Endodermal cell (in vitro differentiated cells): ENCODE measurements around the gene AGRN. TPM values are rescaled to one million over a fixed set of nuclear protein-coding genes. Genes with fewer than 3 reads are reported as not detected.

Source experiments
- DNase-seq: peaks from one replicate; pipeline ENCODE4 v3.0.0-alpha.2; 2017
- H3K27ac ChIP-seq: 2 replicates; pipeline ENCODE4 v1.5.1; 2013; ENCODE audit warnings: mild to moderate bottlenecking, low read depth, low read length, moderate library complexity
- H3K27me3 ChIP-seq: 2 replicates; pipeline ENCODE4 v1.6.1; 2013; ENCODE audit warnings: mild to moderate bottlenecking, low read length, moderate library complexity; ENCODE audit not compliant: insufficient read depth, control insufficient read depth, poor library complexity, severe bottlenecking
- H3K36me3 ChIP-seq: 2 replicates; pipeline ENCODE4 v1.7.0; 2013; ENCODE audit warnings: mild to moderate bottlenecking, low read length, moderate library complexity; ENCODE audit not compliant: control insufficient read depth, insufficient read depth
- H3K4me1 ChIP-seq: one replicate; pipeline ENCODE4 v1.7.0; 2013; ENCODE audit warnings: low read length; ENCODE audit not compliant: control insufficient read depth, insufficient read depth
- H3K4me3 ChIP-seq: 2 replicates; pipeline ENCODE4 v1.5.1; 2013; ENCODE audit warnings: mild to moderate bottlenecking, low read length, moderate library complexity
- H3K9ac ChIP-seq: 2 replicates; pipeline ENCODE4 v1.6.1; 2013; ENCODE audit warnings: mild to moderate bottlenecking, low read length, moderate library complexity; ENCODE audit not compliant: poor library complexity, severe bottlenecking; ENCODE audit errors: extremely low read depth
- H3K9me3 ChIP-seq: 2 replicates; pipeline ENCODE4 v1.6.1; 2013; ENCODE audit warnings: mild to moderate bottlenecking, low read length, moderate library complexity; ENCODE audit not compliant: control insufficient read depth
- H3K27ac Mint-ChIP-seq: 2 replicates; pipeline ENCODE4 v1.8.0; 2020; ENCODE audit warnings: mixed read lengths
- H3K27me3 Mint-ChIP-seq: 2 replicates; pipeline ENCODE4 v1.8.0; 2021; ENCODE audit warnings: mild to moderate bottlenecking, mixed read lengths; ENCODE audit not compliant: insufficient read depth
- H3K36me3 Mint-ChIP-seq: 2 replicates; pipeline ENCODE4 v1.8.0; 2020; ENCODE audit warnings: low read depth, mixed read lengths
- H3K4me1 Mint-ChIP-seq: 2 replicates; pipeline ENCODE4 v1.8.0; 2020; ENCODE audit warnings: mixed read lengths
- H3K4me3 Mint-ChIP-seq: 2 replicates; pipeline ENCODE4 v1.8.0; 2020; ENCODE audit warnings: mild to moderate bottlenecking, moderate library complexity, mixed read lengths
- H3K9me3 Mint-ChIP-seq: 2 replicates; pipeline ENCODE4 v1.8.0; 2020; ENCODE audit warnings: mild to moderate bottlenecking, mixed read lengths
- WGBS, 2 experiments: methylation state at CpG; one replicate each; pipeline versions ENCODE4 v1.1.5 to v1.1.7; 2013; ENCODE audit warnings: missing lambda C conversion rate in 2 of 2, mixed read lengths in 1 of 2; ENCODE audit not compliant: insufficient coverage in 1 of 2, insufficient read length in 1 of 2; 5-methylcytosine and 5-hydroxymethylcytosine counted together
- total RNA-seq, 2 donors: library from RNA; stranded (reverse); fragmentation: NEBNext Ultra II Directional in 1 of 2; extraction: Animal tissue kit (Norgen Biotek cat#: 25700) in 1 of 2; gene quantifications; 2 replicates in 1 of 2; 3 replicates in 1 of 2; pipeline ENCODE4 v1.2.1, GENCODE V29; 2021
- TF ChIP-seq, protein P1 (sequence below): fragments of 200-600 bp; sonication (generic); conservative IDR thresholded peaks from 2 replicates; pipeline ENCODE4 v1.5.0; 2021; ENCODE audit warnings: antibody characterized with exemption, mild to moderate bottlenecking

Gene AGRN
- total RNA-seq, 2 donors from 2014 or later: 269 to 288 TPM

GRCh38 chr1:980602-981395 lies 39.1 kb upstream of the AGRN start:
- Histone ChIP-seq H3K36me3 (no peaks in the 10 kb centered on the region), H3K9ac (no peak overlapping the region), H3K4me1 (no peaks in the 10 kb centered on the region), H3K27ac (no peak overlapping the region), H3K9me3 (no peaks in the 10 kb centered on the region), H3K4me3 (no peak overlapping the region), H3K27me3 (peaks cover 31% of the 10 kb centered on the region)
- peaks cover 5% of the 10 kb centered on the region for H3K9me3 Mint-ChIP-seq
- no peak overlapping the region for H3K27ac Mint-ChIP-seq
- no peak overlapping the region for H3K4me3 Mint-ChIP-seq
- H3K27me3 Mint-ChIP-seq: peaks cover 47% of the 10 kb centered on the region
- WGBS, 2 experiments: 88 to 90% methylated on average over 27 to 35 of the region's 35 CpGs
- TF ChIP-seq, protein P1, sequence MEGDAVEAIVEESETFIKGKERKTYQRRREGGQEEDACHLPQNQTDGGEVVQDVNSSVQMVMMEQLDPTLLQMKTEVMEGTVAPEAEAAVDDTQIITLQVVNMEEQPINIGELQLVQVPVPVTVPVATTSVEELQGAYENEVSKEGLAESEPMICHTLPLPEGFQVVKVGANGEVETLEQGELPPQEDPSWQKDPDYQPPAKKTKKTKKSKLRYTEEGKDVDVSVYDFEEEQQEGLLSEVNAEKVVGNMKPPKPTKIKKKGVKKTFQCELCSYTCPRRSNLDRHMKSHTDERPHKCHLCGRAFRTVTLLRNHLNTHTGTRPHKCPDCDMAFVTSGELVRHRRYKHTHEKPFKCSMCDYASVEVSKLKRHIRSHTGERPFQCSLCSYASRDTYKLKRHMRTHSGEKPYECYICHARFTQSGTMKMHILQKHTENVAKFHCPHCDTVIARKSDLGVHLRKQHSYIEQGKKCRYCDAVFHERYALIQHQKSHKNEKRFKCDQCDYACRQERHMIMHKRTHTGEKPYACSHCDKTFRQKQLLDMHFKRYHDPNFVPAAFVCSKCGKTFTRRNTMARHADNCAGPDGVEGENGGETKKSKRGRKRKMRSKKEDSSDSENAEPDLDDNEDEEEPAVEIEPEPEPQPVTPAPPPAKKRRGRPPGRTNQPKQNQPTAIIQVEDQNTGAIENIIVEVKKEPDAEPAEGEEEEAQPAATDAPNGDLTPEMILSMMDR: no peak
- H3K4me1 Mint-ChIP-seq: no peaks in the 10 kb centered on the region
- DNase-seq: no peak
- peaks cover 3% of the 10 kb centered on the region for H3K36me3 Mint-ChIP-seq

GRCh38 chr1:981491-981954 lies 38.4 kb upstream of the AGRN start:
- Histone ChIP-seq H3K36me3 (no peaks in the 10 kb centered on the region), H3K9ac (no peak overlapping the region), H3K27me3 (peaks cover 37% of the 10 kb centered on the region), H3K4me3 (no peak overlapping the region), H3K27ac (no peak overlapping the region), H3K4me1 (no peaks in the 10 kb centered on the region), H3K9me3 (no peaks in the 10 kb centered on the region)
- DNase-seq: no peak
- 81% methylated on average over 16 to 21 of the region's 21 CpGs for WGBS, 2 experiments
- Mint-ChIP-seq H3K9me3 (peaks cover 5% of the 10 kb centered on the region), H3K27ac (no peak overlapping the region), H3K4me1 (no peaks in the 10 kb centered on the region), H3K36me3 (peaks cover 3% of the 10 kb centered on the region), H3K4me3 (no peak overlapping the region), H3K27me3 (peaks cover 52% of the 10 kb centered on the region)
- TF ChIP-seq, protein P1: no peak

- 74 to 85% methylated on average over 14 to 28 of the region's 28 CpGs for WGBS, 2 experiments
Observed at GRCh38 chr1:981955-982558, 37.9 kb upstream of the AGRN start, which contains the start of gene PERM1. Gene PERM1 (minus strand): TSS chr1:982093. CDS start chr1:981029, 1,064 bp downstream.

More at GRCh38 chr1:981955-982558, 37.9 kb upstream of the AGRN start, which contains the start of gene PERM1:
- TF ChIP-seq, protein P1: no peak
- Histone ChIP-seq H3K27me3 (peaks cover 40% of the 10 kb centered on the region), H3K9me3 (no peaks in the 10 kb centered on the region), H3K36me3 (no peaks in the 10 kb centered on the region), H3K9ac (no peak within 1 kb of the TSS), H3K27ac (no peak within 1 kb of the TSS), H3K4me3 (no peak within 1 kb of the TSS), H3K4me1 (no peaks in the 10 kb centered on the region)
- Mint-ChIP-seq H3K4me3 (no peak within 1 kb of the TSS), H3K27me3 (peaks cover 54% of the 10 kb centered on the region), H3K27ac (no peak within 1 kb of the TSS), H3K4me1 (no peaks in the 10 kb centered on the region), H3K36me3 (peaks cover 3% of the 10 kb centered on the region), H3K9me3 (peaks cover 5% of the 10 kb centered on the region)
- no peak for DNase-seq
